HG03558 (cell line): ENCODE data around the gene RAPGEF2.
"Not testable (repeated sequence)": the region's sequence is repeated elsewhere in the genome, so short reads cannot be mapped to it uniquely, and the experiment has no call there.

Source experiments
- ATAC-seq: cut with Tn5 transposase; IDR thresholded peaks from one replicate; pipeline ENCODE4 v1.9.1; 2021; ENCODE audit warnings: moderate number of reproducible peaks; ENCODE audit not compliant: unreplicated experiment; ENCODE audit errors: extremely low read depth

RAPGEF2 gene

DNA sequence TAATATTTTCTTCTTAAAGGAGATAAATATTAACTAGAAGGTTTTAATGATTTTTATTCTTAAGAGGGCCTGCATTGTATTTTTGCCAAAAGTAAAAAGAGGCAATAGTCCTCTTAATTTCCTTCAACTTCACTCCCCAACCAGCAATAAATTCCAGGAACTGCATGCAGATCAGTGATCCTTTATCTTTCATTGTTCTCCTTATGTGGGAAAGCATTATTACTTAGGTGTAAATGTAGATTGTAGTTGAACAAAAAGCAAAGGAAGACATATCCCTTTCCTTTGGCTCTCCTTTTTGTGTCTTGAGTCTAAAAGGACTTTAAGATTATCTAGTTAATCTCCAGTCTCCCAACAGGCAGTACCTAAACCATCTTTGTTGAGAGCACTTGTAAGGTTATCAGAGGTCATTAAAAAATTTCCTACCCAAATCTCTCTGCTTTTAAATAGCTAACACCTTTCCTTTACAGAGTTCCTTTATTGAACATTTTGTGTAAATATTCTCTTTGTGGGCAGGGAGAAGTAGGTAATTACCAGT is 55.3 kb downstream of the RAPGEF2 start:
- ATAC-seq, result no peak

- no peak for ATAC-seq
Measured at GRCh38 chr4:159158985-159159384, 56.1 kb downstream of the RAPGEF2 start.

DNA sequence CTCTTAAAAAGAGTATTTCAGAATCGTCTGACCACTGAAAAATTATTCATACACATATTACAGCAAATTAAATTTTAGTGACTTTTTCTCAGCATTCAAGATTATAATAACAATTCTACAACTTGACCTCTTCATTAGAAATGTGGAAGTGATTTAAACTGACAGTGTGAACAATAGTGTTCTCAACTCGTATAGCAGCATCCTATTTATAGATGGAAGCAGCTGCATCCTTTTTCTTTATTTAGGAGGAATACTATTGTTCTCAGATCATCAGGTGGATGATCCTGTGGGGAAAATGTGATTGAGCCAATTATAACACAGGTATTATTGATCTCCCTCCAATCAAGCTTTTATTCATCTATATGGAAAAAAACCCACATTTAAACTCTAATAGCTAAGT is 56.7 kb downstream of the RAPGEF2 start:
- no peak for ATAC-seq

DNA sequence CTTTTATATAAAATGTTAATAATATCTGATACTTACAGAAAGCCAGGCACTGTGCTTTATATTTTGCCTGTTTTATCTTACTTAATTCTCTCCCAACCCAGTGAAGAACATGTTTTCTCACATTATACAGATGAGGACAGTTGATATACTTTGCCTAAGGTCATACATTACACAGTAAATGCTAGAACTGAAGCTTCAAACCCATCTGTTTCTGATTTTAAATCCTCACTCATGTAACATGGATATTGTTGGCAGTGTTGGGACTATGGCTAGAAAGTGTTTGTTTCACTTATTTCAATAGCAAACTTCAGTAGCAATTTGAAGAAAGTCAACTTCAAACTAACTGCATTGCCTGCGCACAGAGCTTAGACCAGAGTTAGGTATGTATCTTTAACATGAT is 57.4 kb downstream of the RAPGEF2 start:
- no peak for ATAC-seq

- ATAC-seq, result not testable (repeated sequence)
Measured at GRCh38 chr4:159161436-159161835, 58.6 kb downstream of the RAPGEF2 start.

- no peak for ATAC-seq
Measured at GRCh38 chr4:159162576-159162975, 59.7 kb downstream of the RAPGEF2 start.

- no peak for ATAC-seq
Measured at GRCh38 chr4:159163521-159163920, 60.6 kb downstream of the RAPGEF2 start.

GRCh38 chr4:159169404-159170302 is 66.8 kb downstream of the RAPGEF2 start:
- ATAC-seq, result peak; percentile 40

- no peak for ATAC-seq
Measured at GRCh38 chr4:159171287-159171686, 68.4 kb downstream of the RAPGEF2 start.

DNA sequence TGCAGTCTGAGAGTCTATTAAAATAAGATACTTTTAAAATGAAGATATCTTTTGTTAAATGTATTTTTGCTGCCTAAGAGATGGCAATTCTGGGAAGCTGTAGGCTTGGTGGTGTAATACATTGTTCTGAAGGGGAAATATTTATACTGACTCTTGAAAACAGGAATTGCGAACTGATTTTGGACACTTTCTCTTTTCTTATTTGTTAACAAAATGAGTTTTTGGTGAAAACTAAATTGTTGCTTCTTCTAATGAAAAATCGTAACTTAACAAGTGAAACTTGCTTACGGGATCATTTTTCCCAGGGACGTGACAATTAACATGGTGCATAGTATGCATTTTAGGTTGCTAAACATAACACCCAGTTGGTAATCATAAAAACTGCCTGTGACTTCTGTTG is 71.0 kb downstream of the RAPGEF2 start:
- no peak for ATAC-seq

GRCh38 chr4:159174645-159175084 is 71.8 kb downstream of the RAPGEF2 start:
- no peak for ATAC-seq

- peak; percentile 44 for ATAC-seq
Measured at GRCh38 chr4:159175085-159175988, 72.5 kb downstream of the RAPGEF2 start.

DNA sequence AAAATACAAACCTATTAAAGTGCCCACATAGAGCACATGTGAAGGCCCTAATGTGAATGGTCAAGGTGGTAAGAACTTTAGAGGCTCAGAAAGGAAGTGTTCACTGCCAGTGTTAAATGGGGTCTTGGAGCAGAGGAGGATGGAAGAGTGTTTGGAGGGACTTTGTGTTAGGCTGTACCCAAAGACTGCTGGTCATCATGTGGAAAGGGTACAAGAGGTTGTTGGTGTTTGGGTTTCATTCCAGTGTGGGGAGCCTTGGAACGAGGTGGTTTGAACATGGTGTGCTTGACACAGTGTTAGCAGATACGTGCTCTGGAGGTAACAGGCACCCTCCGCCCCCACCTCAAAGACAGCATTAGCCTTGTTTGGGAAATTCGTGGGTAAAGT is 73.1 kb downstream of the RAPGEF2 start:
- no peak for ATAC-seq

DNA sequence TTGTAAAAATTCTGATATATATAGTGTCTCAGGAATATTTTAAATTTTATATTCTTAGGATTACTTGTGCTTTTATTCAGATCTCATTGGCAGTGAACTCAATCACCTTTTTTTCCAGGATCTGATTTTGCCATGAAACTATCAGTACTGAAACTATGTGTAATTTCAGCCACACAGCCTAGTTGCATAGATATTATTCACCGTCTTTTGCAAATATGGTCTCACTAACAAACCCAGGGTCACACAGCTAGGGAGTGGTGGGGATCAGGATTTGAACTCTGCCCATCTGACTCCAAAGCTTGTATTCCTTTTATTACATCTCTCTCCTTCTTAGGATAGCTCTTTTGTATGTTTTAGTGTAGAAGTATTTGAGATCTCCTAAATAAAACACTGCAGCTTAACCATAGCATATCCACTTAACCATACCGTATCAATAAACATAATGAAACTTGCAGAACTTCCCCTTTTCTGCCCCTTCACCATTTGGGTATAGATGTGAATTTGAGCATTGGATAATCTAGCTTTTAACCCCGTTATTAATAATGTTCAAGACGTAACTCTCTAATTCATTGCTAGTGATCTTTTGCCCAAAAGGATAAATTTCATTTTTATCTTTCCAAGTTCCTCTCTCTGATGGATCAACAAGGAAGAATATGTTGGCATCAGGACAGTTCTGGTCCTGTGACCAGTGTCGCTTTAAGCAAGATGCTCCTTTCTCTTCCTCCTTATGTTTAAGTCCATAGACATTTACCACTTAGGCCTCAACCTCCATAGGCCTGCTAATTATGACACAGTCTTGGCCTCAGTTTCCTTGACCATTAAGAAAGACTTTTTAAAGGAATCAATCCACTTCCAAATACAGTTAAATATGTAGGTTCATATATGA is 74.6 kb downstream of the RAPGEF2 start:
- ATAC-seq, result no peak

GRCh38 chr4:159178151-159178546 is 75.3 kb downstream of the RAPGEF2 start:
- ATAC-seq, result no peak

- no peak for ATAC-seq
Measured at GRCh38 chr4:159178979-159179969, 76.4 kb downstream of the RAPGEF2 start.

DNA sequence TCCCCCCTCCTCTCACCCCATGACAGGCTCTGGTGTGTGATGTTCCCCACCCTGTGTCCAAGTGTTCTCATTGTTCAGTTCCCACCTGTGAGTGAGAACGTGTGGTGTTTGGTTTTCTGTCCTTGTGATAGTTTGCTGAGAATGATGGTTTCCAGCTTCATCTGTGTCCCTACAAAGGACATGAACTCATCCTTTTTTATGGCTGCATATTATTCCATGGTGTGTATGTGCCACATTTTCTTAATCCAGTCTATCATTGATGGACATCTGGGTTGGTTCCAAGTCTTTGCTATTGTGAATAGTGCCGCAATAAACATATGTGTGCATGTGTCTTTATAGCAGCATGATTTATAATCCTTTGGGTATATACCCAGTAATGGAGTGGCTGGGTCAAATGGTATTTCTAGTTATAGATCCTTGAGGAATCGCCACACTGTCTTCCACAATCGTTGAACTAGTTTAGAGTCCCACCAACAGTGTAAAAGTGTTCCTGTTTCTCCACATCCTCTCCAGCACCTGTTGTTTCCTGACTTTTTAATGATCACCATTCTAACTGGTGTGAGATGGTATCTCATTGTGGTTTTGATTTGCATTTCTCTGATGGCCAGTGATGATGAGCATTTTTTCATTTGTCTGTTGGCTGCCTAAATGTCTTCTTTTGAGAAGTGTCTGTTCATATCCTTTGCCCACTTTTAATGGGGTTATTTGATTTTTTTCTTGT is 81.2 kb downstream of the RAPGEF2 start:
- ATAC-seq, result not testable (repeated sequence)

DNA sequence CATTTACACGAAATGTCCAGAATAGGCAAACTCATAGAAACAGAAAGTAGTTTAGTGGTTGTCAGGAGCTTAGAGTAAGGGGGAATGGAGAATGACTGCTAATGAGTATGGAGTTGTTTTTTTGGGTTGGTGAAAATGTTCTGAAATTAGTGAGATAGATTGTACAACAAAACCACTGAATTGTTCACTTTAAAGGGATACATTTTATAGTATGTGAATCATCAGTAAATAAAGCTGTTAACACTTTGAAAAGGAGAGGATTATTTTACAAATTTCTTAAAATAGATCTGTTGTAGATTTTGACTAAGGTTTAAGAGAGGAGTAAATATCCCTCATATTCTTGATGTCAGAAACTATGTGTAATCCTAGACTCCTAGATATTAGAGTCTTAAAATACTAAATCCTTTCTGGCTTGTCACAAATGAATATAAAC is 82.7 kb downstream of the RAPGEF2 start:
- ATAC-seq, result peak; percentile 50
